GM21786 (cell line): ENCODE results near the gene TECTB.
"Not testable (repeated sequence)": the region's sequence is repeated elsewhere in the genome, so short reads cannot be mapped to it uniquely, and the experiment has no call there.

Experiments
- ATAC-seq: cut with Tn5 transposase; IDR thresholded peaks from one replicate; pipeline ENCODE4 v1.9.1; 2021; ENCODE audit not compliant: unreplicated experiment

Gene TECTB

GRCh38 chr10:112283100-112283499, at the start of gene TECTB:
TSS of gene TECTB (plus strand) at chr10:112283400. CDS start at chr10:112283735, 335 bp downstream.
- ATAC-seq: no peak

- no peak for ATAC-seq
Observed at GRCh38 chr10:112235141-112235540, 48.1 kb upstream of the TECTB start.

GRCh38 chr10:112235920-112236319, 47.3 kb upstream of the TECTB start:
- ATAC-seq: no peak

GRCh38 chr10:112236486-112236885, 46.7 kb upstream of the TECTB start:
- no peak for ATAC-seq

GRCh38 chr10:112239347-112239746, 43.9 kb upstream of the TECTB start:
- ATAC-seq: no peak

- ATAC-seq: no peak
Observed at GRCh38 chr10:112240441-112240840, 42.8 kb upstream of the TECTB start.

- no peak for ATAC-seq
Observed at GRCh38 chr10:112241651-112242341, 41.4 kb upstream of the TECTB start.

- no peak for ATAC-seq
Observed at GRCh38 chr10:112242769-112243168, 40.4 kb upstream of the TECTB start.

- no peak for ATAC-seq
Observed at GRCh38 chr10:112243713-112244112, 39.5 kb upstream of the TECTB start.

GRCh38 chr10:112244197-112244596, 39.0 kb upstream of the TECTB start:
- no peak for ATAC-seq

- ATAC-seq: no peak
Observed at GRCh38 chr10:112247791-112248190, 35.4 kb upstream of the TECTB start.

- no peak for ATAC-seq
Observed at GRCh38 chr10:112248584-112249295, 34.5 kb upstream of the TECTB start.

- no peak for ATAC-seq
Observed at GRCh38 chr10:112249722-112250121, 33.5 kb upstream of the TECTB start.

- ATAC-seq: no peak
Observed at GRCh38 chr10:112250555-112250954, 32.6 kb upstream of the TECTB start.

GRCh38 chr10:112251238-112251637, 32.0 kb upstream of the TECTB start:
- ATAC-seq: not testable (repeated sequence)

GRCh38 chr10:112258407-112258806, 24.8 kb upstream of the TECTB start:
- ATAC-seq: no peak

GRCh38 chr10:112259688-112260087, 23.5 kb upstream of the TECTB start:
- no peak for ATAC-seq

GRCh38 chr10:112260831-112261230, 22.4 kb upstream of the TECTB start:
- no peak for ATAC-seq

- no peak for ATAC-seq
Observed at GRCh38 chr10:112261281-112261822, 21.8 kb upstream of the TECTB start.

- no peak for ATAC-seq
Observed at GRCh38 chr10:112262546-112262945, 20.7 kb upstream of the TECTB start.

- no peak for ATAC-seq
Observed at GRCh38 chr10:112265745-112266144, 17.5 kb upstream of the TECTB start.

- ATAC-seq: no peak
Observed at GRCh38 chr10:112269266-112269665, 13.9 kb upstream of the TECTB start.
